Right hindlimb (tissue), 1 donor: ENCODE results near the gene EPS8L1.
A peak's percentile ranks its signal among the peaks of the same experiment; 100 is the strongest.
"Not testable (repeated sequence)": the region's sequence is repeated elsewhere in the genome, so short reads cannot be mapped to it uniquely, and the experiment has no call there.

Experiments
- DNase-seq: peaks from one replicate; pipeline ENCODE4 v3.0.0-alpha.2; 2018

Gene EPS8L1

DNA sequence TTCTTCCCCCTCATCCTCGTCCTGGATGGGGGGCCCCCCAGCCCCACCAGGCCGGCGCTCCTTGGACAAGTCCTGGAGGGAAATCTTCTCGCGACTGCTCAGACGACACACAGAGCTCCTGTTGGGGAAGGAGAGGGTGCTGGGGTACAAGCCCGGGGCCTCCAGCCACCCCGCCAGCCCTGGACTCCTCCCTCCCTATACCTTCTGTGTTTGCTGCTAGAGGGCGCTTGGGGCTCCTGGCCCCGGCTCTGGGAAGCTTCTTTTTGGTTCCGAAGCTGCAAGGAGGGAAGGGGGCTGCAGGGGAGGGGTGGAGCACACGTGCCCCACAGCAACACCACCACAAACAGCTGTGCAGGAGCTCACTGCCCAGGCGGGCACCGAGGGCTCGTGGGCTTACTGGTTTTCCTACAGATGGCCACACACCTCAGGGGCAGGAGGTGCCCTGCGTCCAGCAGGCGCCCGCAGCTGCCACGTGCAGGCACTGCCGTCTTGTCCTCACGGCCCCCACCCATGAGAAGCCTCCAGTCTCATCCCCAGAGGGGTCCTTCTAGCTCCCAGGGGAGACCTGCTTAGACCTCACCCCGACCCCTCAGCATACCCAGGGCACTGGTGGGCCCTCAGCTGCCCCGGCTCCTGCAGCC, 20.5 kb downstream of the EPS8L1 start:
- peak; percentile 16 for DNase-seq

GRCh38 chr19:55097864-55098715, 22.4 kb downstream of the EPS8L1 start:
- DNase-seq = peak; percentile 25

DNA sequence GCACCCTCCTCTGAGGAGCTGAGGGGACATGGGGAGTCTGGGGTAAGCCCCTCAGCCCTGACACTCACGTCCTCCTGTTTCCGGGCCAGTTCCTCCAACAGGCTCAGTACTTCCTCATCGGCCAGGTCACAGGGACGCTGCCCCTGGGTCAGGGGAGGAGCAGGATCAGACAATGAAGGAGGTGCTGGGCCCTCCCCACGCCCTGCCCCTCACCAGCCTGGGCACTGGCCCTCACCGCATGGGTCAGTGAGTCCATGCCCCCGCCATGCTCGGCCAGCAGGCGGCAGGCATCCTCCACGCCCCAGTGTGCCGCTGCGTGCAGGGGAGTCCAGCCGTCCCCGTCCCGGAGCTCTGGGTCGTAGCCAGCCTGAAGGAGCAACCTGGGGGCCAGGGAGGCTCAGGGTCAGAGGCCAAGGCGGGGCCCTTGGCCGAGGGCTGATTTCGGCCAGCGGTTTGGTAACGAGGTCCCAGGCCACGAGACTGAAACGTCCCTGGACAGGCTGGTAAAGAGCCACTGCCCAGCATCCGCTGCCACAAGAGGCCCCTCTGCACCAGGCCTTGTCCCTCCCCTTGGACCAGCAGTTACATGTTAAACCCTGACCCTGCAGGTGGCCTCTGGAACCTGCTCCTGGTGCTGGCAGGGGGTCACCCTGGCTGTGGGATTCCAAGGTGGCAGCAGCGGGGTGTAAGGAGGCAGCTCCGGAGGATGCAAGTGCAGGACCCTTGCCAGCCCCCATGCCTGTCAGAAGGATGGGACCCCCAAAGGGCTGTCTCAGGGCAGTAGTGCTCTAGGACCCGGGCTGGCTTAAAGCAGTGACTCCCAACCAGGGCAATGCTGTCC, 23.3 kb downstream of the EPS8L1 start:
- no peak for DNase-seq

- DNase-seq = peak; percentile 21
Measured at GRCh38 chr19:55099557-55100506, 24.2 kb downstream of the EPS8L1 start.

DNA sequence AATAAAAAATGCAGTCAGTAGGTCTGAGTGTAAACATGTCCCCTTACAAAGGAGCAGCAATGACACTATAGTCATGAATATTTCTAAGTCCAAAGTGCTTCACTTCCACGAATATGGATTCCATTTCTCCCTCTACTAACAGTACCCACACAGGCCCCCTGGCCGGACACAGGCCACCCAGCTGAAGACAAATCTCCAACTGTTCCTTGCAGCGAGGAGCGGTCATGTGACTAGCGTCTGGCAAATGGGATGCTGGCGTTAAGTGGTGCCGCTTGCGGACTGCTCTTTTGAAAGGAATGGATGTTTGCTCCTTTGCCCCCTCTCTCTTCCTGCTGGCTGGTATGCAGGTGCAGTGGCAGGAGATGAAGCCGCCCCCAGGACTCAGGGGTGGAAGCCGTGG, 25.6 kb downstream of the EPS8L1 start:
- no peak for DNase-seq

DNA sequence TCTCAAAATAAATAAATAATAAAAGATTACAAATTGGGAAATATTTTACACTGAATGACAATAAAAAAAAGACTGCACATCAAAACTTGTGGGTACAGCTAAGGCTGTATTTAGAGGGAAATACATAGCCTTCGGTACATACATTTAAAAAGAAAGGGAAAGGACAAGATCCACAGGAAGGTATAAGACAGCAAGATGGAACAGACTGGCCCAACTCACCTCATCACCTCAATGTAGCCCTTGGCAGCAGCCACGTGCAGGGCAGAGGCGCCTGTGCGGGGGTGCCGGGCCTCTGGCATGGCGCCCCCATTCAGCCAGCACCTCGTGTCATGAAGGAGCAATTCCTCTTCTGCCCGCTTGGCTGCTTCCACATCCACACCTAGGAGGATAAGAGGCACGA, 27.5 kb downstream of the EPS8L1 start:
- no peak for DNase-seq

DNA sequence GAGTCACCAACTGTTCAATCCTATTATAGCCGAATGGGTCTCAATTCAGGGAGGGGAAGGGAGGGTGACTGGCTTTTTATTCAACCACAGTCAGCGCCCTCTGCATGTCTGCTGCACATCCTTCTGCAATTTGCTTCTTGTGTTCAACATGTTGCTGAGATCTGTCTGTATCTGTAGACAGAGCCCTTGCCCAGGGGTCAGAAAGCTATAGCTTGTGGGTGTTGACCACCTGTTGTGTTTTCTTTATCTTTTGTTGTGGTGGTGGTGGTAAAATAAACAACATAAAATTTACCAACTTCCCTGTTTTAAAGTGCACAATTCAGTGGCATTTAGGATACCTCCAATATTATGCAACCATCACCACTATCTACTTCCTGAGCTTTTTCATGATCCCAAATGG, 29.6 kb downstream of the EPS8L1 start:
- no peak for DNase-seq

GRCh38 chr19:55106591-55106990, 30.9 kb downstream of the EPS8L1 start:
- DNase-seq = no peak

GRCh38 chr19:55107252-55107651, 31.6 kb downstream of the EPS8L1 start:
- not testable (repeated sequence) for DNase-seq

GRCh38 chr19:55109527-55110291, 34.0 kb downstream of the EPS8L1 start:
- DNase-seq = no peak

DNA sequence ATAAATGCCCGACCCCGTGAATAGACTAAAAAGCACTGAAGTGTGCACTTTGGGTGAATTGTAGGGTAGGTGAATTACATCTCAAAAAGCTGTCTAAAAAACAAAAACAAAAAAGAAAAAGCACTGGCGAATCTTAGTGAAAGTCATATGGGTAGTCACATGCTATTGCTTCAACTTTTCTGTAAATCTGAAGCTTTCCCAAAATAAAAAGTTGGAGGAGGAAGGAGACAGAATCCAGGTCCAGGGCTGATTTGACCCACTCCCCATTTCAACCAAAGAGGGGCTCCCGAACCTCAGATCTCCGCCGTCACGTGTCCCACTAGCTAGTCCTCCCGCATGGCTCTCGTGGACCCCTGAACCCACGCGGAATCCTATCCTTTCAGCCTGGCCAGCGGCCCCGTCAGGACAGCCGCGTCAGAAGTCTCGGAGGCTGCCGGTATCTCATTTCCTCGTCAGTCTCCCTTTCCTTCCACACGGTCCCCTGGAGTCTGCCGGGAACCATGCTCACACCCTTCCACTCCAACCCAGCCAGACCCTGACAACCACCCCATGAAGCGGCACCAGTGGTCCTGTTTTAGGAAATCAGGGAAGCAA, 35.7 kb downstream of the EPS8L1 start:
- DNase-seq = no peak

DNA sequence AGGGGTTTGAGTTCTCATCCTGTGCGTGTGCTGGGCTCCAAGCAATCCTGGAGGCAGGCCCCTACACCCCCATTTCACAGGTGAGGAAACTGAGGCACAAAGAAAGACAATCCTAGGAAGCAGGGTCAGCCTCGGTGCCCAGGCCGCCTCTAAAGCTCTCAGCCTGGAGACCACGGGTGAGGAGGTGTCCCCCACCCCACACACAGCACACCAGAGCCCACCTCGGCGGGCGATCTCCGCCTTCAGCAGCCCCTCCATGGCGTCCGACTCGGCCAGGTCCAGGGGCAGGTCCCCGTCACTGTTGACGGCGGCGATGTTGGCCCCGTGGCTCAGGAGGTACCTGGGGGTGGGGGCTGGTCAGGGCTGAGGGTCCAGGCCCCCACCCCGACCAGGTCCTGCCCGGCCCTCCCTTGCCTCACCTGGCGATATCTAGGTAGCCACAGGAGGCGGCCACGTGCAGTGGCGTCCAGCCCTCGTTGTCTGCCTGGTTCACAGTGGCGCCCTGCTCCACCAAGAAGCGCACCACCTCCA, 36.6 kb downstream of the EPS8L1 start:
- DNase-seq = peak; percentile 20

DNA sequence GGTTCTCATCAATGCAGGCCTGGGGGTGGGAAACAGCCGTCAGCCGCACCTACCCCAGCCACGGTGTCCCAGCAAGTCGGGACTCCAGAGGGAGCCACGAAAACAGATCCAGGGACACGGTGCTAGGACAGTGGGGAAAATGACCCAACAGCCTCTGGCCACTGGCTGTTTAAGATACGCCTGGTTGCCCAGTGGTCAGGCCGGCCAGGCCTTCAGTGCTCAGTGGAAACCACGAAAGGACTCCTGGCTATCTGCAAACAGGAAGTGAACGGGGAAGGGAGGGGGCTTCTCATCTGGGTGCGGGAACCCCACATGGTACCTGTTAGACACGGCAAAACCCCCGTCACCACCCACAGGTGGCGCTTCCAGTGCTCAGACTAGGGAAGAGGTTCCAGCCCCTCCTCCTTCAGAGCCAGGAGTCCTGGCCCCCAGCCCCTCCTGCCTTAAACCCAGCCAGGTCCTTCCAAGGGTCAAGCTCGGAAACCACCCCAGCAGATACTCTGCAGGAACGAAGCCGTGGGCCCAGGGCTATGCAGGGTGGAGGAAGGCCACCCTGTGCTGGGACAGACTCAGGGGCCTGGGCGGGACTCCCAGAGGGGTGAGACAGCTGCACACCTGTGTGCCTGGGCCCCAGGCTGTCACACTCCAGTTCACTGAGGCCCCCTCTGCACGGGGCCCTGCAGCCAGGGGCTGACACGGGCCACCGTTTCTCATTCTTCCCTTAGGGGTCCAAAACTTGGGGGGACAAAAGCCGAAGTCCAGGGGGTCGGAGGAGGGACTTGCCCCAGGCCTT, 37.3 kb downstream of the EPS8L1 start:
- DNase-seq = peak; percentile 32

- peak; percentile 96 for DNase-seq
Measured at GRCh38 chr19:55113570-55114039, 37.9 kb downstream of the EPS8L1 start.

DNA sequence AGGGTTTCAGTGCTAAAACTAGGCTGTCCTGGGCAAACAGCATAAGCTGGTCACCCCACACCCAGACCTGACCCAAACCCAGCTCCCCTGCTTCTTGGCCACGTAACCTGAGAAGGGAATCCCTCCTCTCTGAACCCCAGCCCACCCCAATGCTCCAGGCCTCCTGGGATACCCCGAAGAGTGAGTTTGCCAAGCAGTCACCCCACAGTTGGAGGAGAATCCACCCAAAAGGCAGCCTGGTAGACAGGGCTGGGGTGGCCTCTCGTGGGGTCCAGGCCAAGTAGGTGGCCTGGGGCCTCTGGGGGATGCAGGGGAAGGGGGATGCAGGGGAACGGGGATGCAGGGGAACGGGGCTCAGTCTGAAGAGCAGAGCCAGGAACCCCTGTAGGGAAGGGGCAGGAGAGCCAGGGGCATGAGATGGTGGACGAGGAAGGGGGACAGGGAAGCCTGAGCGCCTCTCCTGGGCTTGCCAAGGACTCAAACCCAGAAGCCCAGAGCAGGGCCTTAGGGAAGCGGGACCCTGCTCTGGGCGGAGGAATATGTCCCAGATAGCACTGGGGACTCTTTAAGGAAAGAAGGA, 39.0 kb downstream of the EPS8L1 start:
- peak; percentile 22 for DNase-seq

- DNase-seq = peak; percentile 24
Measured at GRCh38 chr19:55115446-55116065, 39.9 kb downstream of the EPS8L1 start.

DNA sequence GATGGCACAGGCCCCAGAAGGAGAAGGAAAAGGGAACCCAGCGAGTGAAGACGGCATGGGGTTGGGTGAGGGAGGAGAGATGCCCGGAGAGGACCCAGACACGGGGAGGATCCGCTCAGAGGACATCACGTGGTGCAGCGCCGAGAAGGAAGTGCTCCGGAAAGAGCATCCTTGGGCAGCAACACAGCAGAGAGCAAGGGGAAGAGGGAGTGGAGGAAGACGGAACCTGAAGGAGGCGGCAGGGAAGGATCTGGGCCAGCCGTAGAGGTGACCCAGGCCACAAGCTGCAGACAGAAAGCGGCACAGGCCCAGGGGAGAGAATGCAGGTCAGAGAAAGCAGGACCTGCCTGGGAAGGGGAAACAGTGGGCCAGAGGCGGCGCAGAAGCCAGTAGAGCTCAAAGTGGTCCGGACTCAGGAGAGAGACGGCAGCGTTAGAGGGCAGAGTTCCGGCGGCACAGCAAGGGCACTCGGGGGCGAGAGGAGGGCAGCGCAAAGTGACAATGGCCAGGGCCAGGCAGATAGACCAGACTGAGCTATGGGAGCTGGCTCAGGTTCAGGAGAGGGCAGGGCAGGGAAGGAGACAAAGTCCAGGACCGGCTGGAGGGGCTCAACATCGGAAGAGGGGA, 40.7 kb downstream of the EPS8L1 start:
- DNase-seq = peak; percentile 76
